Measurements from ENCODE around the gene NTM. TPM values are rescaled to one million over a fixed set of nuclear protein-coding genes. Genes with fewer than 3 reads are reported as not detected.

NTM gene
- total and polyA plus RNA-seq, 2 donors (not counting 1 experiment from before 2014, with no cell fraction given) = 12.3 to 28.6 TPM

DNA sequence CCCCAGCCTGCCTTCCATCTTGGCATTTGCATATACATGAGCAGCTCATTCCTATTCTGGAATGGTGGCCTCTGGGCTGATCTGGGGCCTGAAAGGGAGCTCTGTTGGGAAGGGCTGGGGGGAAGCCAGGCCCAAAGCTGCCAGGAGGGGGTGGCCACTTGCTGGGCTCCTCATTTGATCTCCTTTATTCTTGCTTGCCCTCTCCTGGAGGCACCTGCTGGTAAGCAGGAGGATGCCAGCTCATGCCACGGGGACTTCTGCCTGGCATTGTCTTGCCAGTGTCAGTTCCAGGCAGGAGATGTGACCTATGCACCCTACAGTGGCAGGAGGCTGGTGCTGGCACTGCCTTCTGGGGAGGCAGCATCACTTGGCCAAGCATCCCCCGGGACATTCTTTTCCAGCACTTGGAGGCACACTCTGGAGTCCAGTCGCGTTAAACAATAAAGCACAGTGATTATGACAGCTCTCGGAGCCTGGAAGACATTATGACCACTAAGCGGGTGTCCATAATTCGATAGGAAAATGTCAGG lies 128.3 kb downstream of the NTM start:
- no peaks in the 10 kb centered on the region for H3K4me1 ChIP-seq (ENCODE audit: control insufficient read depth, extremely low read depth, insufficient read depth, low read length)
- H2AFZ ChIP-seq (ENCODE audit: low read length) = no peak overlapping the region
- H3K4me3 ChIP-seq (replicated peaks in 1 of 4; ENCODE audit: control extremely low read depth in 1 of 4, insufficient read depth in 1 of 4, low read depth in 3 of 4, low read length in 4 of 4) = no peak overlapping the region
- H3K27ac ChIP-seq (ENCODE audit: insufficient read depth, low read length) = no peak overlapping the region
- no peak overlapping the region for H3K4me2 ChIP-seq (ENCODE audit: extremely low read depth, insufficient read depth, low read length)
- no peaks in the 10 kb centered on the region for H3K27me3 ChIP-seq (ENCODE audit: control insufficient read depth, insufficient read depth, low read length)
- no peaks in the 10 kb centered on the region for H3K9me3 ChIP-seq (ENCODE audit: control insufficient read depth, insufficient read depth, low read depth, low read length)
- no peak overlapping the region for H3K9ac ChIP-seq (ENCODE audit: insufficient read depth, low read length)
- TF ChIP-seq, protein P1, sequence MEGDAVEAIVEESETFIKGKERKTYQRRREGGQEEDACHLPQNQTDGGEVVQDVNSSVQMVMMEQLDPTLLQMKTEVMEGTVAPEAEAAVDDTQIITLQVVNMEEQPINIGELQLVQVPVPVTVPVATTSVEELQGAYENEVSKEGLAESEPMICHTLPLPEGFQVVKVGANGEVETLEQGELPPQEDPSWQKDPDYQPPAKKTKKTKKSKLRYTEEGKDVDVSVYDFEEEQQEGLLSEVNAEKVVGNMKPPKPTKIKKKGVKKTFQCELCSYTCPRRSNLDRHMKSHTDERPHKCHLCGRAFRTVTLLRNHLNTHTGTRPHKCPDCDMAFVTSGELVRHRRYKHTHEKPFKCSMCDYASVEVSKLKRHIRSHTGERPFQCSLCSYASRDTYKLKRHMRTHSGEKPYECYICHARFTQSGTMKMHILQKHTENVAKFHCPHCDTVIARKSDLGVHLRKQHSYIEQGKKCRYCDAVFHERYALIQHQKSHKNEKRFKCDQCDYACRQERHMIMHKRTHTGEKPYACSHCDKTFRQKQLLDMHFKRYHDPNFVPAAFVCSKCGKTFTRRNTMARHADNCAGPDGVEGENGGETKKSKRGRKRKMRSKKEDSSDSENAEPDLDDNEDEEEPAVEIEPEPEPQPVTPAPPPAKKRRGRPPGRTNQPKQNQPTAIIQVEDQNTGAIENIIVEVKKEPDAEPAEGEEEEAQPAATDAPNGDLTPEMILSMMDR (conservative IDR thresholded peaks at IDR 0.05 in 1 of 2, IDR thresholded peaks at IDR 0.05 in 1 of 2; ENCODE audit: low read depth in 1 of 2, low read length in 2 of 2) = no peak
- TF ChIP-seq EZH2 (IDR thresholded peaks at IDR 0.05; ENCODE audit: low read length, missing control alignments) = no peak
- no peaks in the 10 kb centered on the region for H3K79me2 ChIP-seq (ENCODE audit: control insufficient read depth, insufficient read depth, low read length)
- no peaks in the 10 kb centered on the region for H4K20me1 ChIP-seq (ENCODE audit: control insufficient read depth, extremely low read depth, insufficient read depth, low read length)
- H3K36me3 ChIP-seq (ENCODE audit: control insufficient read depth, insufficient read depth, low read length) = no peaks in the 10 kb centered on the region
- no peak for DNase-seq (ENCODE audit: low read depth in 2 of 2)

DNA sequence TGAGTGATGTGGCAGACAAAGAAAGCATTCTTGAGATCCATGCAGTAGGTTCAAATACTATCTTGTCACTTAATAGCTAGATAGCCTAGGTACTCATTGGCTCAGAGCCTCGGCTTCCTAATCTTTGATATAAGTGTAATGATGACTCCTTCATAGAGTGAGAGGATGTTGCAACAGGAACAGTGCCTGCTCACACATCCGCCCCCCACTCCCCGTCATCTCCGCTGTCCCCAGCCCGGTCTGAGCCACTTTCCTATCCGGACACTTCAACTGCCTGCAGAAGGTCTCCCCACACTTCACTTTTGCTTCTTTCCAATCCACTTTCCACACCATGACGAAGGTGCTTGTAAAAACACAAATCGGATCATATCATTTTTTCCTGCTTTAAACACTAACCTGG lies 128.8 kb downstream of the NTM start:
- Histone ChIP-seq H3K9ac (ENCODE audit: insufficient read depth, low read length) (no peak overlapping the region), H4K20me1 (ENCODE audit: control insufficient read depth, extremely low read depth, insufficient read depth, low read length) (no peaks in the 10 kb centered on the region), H3K4me1 (ENCODE audit: control insufficient read depth, extremely low read depth, insufficient read depth, low read length) (no peaks in the 10 kb centered on the region), H3K79me2 (ENCODE audit: control insufficient read depth, insufficient read depth, low read length) (no peaks in the 10 kb centered on the region), H3K4me3 (replicated peaks in 1 of 4; ENCODE audit: control extremely low read depth in 1 of 4, insufficient read depth in 1 of 4, low read depth in 3 of 4, low read length in 4 of 4) (no peak overlapping the region), H3K27ac (ENCODE audit: insufficient read depth, low read length) (no peak overlapping the region), H3K27me3 (ENCODE audit: control insufficient read depth, insufficient read depth, low read length) (no peaks in the 10 kb centered on the region), H2AFZ (ENCODE audit: low read length) (no peak overlapping the region), H3K4me2 (ENCODE audit: extremely low read depth, insufficient read depth, low read length) (no peak overlapping the region), H3K9me3 (ENCODE audit: control insufficient read depth, insufficient read depth, low read depth, low read length) (no peaks in the 10 kb centered on the region), H3K36me3 (ENCODE audit: control insufficient read depth, insufficient read depth, low read length) (no peaks in the 10 kb centered on the region)
- DNase-seq (ENCODE audit: low read depth in 2 of 2) = no peak
- TF ChIP-seq, protein P1 (conservative IDR thresholded peaks at IDR 0.05 in 1 of 2, IDR thresholded peaks at IDR 0.05 in 1 of 2; ENCODE audit: low read depth in 1 of 2, low read length in 2 of 2) = no peak
- no peak for TF ChIP-seq EZH2 (IDR thresholded peaks at IDR 0.05; ENCODE audit: low read length, missing control alignments)

DNA sequence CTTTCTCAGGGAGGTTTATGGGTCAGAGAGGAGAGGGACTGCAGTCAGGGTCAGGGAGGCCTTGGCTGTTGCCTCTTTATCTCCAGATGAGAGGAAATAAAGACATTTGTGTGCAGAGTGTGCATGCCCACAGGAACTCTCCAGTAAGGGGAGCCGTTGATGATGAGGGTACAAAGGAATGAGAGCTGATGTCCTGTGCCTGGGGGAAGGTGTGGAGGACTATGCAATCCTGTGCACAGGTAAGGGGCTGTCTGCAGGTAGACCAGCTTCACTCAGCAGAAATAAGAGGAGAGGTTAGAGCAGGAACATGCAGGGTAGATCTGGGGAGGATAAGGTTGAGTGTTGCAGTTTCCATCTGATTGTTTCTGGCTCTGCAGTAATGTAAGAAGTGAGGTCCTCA lies 132.6 kb downstream of the NTM start:
- H3K79me2 ChIP-seq (ENCODE audit: control insufficient read depth, insufficient read depth, low read length) = no peaks in the 10 kb centered on the region
- no peak overlapping the region for H3K4me2 ChIP-seq (ENCODE audit: extremely low read depth, insufficient read depth, low read length)
- no peaks in the 10 kb centered on the region for H3K9me3 ChIP-seq (ENCODE audit: control insufficient read depth, insufficient read depth, low read depth, low read length)
- H3K4me3 ChIP-seq (replicated peaks in 1 of 4; ENCODE audit: control extremely low read depth in 1 of 4, insufficient read depth in 1 of 4, low read depth in 3 of 4, low read length in 4 of 4) = no peak overlapping the region
- no peaks in the 10 kb centered on the region for H3K36me3 ChIP-seq (ENCODE audit: control insufficient read depth, insufficient read depth, low read length)
- TF ChIP-seq, protein P1 (conservative IDR thresholded peaks at IDR 0.05 in 1 of 2, IDR thresholded peaks at IDR 0.05 in 1 of 2; ENCODE audit: low read depth in 1 of 2, low read length in 2 of 2) = no peak
- TF ChIP-seq EZH2 (IDR thresholded peaks at IDR 0.05; ENCODE audit: low read length, missing control alignments) = no peak
- no peaks in the 10 kb centered on the region for H3K4me1 ChIP-seq (ENCODE audit: control insufficient read depth, extremely low read depth, insufficient read depth, low read length)
- no peak for DNase-seq (ENCODE audit: low read depth in 2 of 2)
- H3K27me3 ChIP-seq (ENCODE audit: control insufficient read depth, insufficient read depth, low read length) = no peaks in the 10 kb centered on the region
- no peak overlapping the region for H2AFZ ChIP-seq (ENCODE audit: low read length)
- H3K9ac ChIP-seq (ENCODE audit: insufficient read depth, low read length) = no peak overlapping the region
- no peaks in the 10 kb centered on the region for H4K20me1 ChIP-seq (ENCODE audit: control insufficient read depth, extremely low read depth, insufficient read depth, low read length)
- no peak overlapping the region for H3K27ac ChIP-seq (ENCODE audit: insufficient read depth, low read length)
